Smooth muscle cell of the umbilical artery (primary cell): ENCODE data around the gene RHOBTB3. TPM values are rescaled to one million over a fixed set of nuclear protein-coding genes. Genes with fewer than 3 reads are reported as not detected.

ENCODE experiments used
- total RNA-seq: library from RNA; depleted of rRNA; stranded (reverse); fragments of >200 nt; gene quantifications from 2 replicates; pipeline ENCODE4 v1.2.3, GENCODE V29; 2014

The RHOBTB3 gene, protein sequence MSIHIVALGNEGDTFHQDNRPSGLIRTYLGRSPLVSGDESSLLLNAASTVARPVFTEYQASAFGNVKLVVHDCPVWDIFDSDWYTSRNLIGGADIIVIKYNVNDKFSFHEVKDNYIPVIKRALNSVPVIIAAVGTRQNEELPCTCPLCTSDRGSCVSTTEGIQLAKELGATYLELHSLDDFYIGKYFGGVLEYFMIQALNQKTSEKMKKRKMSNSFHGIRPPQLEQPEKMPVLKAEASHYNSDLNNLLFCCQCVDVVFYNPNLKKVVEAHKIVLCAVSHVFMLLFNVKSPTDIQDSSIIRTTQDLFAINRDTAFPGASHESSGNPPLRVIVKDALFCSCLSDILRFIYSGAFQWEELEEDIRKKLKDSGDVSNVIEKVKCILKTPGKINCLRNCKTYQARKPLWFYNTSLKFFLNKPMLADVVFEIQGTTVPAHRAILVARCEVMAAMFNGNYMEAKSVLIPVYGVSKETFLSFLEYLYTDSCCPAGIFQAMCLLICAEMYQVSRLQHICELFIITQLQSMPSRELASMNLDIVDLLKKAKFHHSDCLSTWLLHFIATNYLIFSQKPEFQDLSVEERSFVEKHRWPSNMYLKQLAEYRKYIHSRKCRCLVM
- 256 and 273 TPM in 2 replicates for total RNA-seq

DNA sequence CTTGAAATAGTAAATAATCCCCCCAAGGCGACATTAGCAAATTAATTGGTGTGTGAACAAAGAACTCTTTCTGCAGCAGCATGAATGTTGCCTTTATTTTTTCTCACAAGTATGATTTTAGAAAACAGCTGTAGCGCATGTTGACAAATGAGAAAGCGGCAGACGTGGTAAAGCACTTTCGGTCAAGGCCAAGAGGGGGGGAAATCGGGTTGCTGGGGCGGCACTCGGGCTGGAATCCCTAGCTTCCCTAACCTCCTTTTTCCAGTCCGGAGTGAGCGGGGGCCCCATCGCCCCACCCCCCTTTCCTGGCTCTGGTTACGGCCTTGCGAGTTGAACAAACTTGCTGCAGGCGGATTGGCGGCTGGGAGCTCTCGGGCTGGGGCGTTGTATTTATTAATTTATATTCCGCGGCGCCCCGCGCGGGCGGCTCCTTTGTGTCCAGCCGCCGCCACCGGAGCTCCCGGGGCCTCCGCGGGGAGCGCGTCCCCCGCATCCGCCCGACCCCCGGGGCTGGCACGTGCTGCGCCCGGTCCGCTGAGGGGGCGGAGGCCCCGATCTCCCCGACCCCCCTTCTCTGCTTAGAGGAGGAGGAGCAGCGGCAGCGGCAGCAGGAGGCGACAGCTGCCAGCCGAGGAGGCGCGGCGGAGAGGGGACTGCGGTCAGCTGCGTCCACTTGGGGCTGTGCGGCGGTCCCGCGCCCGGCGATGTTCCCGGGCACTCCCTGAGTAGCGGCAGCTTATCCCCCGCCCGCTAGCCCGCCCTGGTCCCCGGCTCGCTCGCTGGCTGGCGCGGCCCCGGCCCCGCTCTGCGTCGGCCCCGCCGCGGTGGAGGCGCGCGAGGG lies at the start of gene RHOBTB3:
Gene RHOBTB3 (plus strand): TSS at position 607 of the 841 bp plus-strand sequence. CDS start 347 bp downstream, outside the sequence.

DNA sequence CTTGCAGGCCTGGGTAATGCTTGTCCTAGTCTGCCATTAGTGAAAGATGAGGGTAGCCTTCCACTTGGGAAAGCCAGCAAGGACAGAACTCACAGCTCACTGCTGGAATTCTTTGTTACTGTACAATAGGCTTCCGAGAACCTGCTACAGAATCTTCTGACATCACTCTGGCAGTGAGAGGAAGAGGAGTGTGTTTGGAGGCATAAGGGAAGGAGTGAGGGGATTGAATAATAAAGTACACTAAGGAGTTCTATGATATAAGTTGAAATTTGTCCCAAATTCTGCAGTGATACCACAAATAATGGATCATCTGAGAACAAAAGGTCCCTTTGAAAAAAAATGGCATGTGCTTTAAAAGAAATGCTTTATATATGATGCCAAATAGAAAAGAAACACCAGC lies 48.2 kb upstream of the RHOBTB3 start, which contains the start of gene SPATA9:
Gene SPATA9 (minus strand): TSS at position 101 of the 400 bp plus-strand sequence. CDS start 137 bp downstream, outside the sequence.

DNA sequence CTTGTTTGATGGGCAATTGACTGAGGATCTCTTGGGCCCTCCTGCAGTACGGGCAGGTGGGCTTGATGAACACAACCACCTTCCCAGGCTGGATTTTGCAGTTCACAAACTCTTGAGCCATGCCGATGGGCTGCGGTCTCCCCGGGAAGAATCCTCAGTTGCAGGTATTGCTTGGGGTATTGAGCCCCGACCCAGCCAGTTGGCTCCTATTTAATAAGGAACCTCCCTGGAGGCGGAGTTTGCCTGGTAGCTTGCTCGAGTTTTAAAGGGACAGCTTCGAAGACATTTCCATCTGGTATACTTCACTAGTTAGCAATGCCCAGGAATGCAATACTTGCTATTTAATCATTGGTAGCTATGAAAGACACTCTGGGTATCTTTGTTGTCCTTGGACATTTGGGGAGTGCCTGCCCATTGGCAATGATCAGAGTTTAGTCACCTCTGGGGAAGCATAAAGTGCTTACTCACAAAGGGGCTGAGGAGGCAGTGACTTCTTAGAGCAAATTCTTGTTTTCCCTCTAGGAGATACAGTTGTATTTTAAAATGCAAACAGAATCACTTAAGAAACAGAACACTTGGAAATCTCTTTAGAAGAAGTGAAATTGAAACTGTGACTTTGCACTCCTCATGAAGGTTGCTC lies 91.5 kb downstream of the RHOBTB3 start, which contains the start of gene GLRX:
Gene GLRX (minus strand): TSS at position 185 of the 640 bp plus-strand sequence. CDS start 64 bp downstream, at position 121.

Other genes with a start within 250 kb of the RHOBTB3 start
- gene SKIC3, start 176.4 kb upstream of the RHOBTB3 start, total RNA-seq, result 198 and 214 TPM in 2 replicates
- gene ARSK, start 176.2 kb upstream of the RHOBTB3 start, total RNA-seq, result 13.4 and 24.2 TPM in 2 replicates
- under 0.01 and 0.28 TPM in 2 replicates for gene GPR150, start 111.2 kb upstream of the RHOBTB3 start, total RNA-seq
- gene RFESD, start 84.6 kb upstream of the RHOBTB3 start, total RNA-seq, result 0.59 and 1.7 TPM in 2 replicates
- 0.30 and 0.46 TPM in 2 replicates for gene SPATA9, start 48.3 kb upstream of the RHOBTB3 start, total RNA-seq
- gene GLRX, start 91.4 kb downstream of the RHOBTB3 start, total RNA-seq, result 27.0 and 39.1 TPM in 2 replicates
- gene ELL2, start 230.5 kb downstream of the RHOBTB3 start, total RNA-seq, result 41.6 and 57.2 TPM in 2 replicates